ENCODE measurements around the gene TAF11L3.

- TF ChIP-seq POLR2A (IDR thresholded peaks at IDR 0.05; ENCODE audit: extremely low read depth, insufficient read length) (no peak), CTCF (IDR thresholded peaks at IDR 0.05; ENCODE audit: low read depth, low read length) (no peak), MAX (IDR thresholded peaks at IDR 0.05; ENCODE audit: low read depth, low read length) (no peak), MYC (IDR thresholded peaks at IDR 0.05; ENCODE audit: low read depth, low read length) (no peak)
Observed at GRCh38 chr5:17482790-17483189, 35.4 kb upstream of the TAF11L3 start.
